Fibroblast of skin of right biceps (primary cell): ENCODE data around the gene NISCH.
"Not testable (repeated sequence)": the region's sequence is repeated elsewhere in the genome, so short reads cannot be mapped to it uniquely, and the experiment has no call there.

Experiments used
- DNase-seq: peaks from one replicate; pipeline ENCODE4 v3.0.0-alpha.2; 2013

NISCH gene

DNA sequence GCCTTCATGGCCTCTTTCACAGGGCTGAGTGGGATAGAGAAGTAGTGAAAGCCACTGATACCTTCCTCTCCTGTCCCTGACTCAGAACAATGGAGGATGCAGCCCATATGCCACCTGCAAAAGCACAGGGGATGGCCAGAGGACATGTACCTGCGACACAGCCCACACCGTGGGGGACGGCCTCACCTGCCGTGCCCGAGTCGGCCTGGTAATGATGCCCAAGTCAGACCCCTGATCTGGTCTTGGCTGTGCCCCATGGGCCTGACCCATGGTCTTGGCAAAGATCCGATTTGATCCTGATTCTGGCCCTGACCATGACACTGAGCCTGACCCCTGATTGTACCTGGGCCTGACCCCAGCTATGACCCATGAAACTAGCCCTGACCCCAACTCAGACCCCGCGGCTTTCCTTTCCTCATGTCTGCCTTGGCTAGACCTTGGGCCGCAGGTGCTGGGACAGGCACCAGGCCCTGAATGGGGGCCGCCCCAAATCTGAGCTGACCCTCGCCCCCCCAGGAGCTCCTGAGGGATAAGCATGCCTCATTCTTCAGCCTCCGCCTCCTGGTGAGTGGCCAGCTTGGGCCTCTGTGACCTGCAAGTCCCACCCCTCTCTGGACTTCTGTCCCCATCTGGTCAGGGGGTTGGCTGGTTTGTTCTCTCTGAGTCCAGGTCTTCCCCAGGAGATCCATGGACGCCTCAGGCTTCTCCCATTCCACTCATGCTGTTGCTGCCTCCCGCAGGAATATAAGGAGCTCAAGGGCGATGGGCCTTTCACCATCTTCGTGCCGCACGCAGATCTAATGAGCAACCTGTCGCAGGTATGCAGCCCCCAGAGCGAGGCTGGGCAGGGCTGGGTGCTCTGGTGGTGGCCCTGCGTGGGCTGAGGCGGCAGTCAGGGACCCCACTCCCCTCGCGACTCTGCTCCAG is 62.7 kb downstream of the NISCH start:
- DNase-seq = no peak

DNA sequence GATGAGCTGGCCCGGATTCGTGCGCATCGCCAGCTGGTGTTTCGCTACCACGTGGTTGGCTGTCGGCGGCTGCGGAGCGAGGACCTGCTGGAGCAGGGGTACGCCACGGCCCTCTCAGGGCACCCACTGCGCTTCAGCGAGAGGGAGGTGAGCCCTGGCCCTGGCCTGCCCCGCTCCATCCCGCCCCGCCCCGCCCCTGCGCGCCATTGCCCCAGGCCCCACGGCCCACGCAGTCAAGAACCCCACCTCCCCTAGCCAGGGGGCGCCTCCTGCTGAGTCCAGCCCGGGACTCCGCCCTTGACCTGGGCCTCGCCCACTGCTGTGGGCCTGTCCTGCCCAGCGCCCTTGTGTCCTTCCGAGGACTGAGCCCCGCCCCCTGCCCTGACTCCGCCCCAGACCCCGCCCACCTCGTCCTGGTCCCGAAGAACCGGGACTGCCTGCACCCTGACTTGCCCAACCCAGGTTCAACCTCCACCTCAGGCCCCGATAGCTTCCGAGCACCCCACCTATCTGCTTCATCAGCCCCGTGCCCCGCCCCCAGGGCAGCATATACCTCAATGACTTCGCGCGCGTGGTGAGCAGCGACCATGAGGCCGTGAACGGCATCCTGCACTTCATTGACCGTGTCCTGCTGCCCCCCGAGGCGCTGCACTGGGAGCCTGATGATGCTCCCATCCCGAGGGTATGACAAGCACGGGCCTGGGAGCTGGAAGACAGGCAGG is 63.5 kb downstream of the NISCH start:
- no peak for DNase-seq

DNA sequence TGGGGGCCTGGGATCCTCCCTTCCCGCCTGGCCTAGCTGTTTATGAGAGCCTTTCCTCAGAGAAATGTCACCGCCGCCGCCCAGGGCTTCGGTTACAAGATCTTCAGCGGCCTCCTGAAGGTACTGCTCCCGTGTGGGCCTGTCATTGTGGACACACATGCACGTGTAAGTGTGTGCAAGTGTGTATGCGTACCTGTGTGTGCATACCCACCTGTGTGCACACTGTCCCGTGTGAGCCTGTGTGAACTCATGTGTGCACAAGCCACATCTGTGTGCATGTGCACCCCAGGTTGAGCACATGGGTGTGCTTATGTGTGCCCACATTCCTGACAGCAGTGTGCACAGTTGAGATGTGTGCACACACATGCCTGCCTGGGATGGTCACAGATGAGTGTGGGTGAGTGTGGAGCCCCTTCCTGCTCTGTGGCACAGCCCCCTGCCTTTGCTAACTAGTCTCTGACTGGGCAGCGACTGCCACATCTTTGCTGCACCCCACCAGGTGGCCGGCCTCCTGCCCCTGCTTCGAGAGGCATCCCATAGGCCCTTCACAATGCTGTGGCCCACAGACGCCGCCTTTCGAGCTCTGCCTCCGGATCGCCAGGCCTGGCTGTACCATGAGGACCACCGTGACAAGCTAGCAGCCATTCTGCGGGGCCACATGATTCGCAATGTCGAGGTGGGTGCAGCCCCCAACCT is 64.2 kb downstream of the NISCH start:
- DNase-seq = no peak

DNA sequence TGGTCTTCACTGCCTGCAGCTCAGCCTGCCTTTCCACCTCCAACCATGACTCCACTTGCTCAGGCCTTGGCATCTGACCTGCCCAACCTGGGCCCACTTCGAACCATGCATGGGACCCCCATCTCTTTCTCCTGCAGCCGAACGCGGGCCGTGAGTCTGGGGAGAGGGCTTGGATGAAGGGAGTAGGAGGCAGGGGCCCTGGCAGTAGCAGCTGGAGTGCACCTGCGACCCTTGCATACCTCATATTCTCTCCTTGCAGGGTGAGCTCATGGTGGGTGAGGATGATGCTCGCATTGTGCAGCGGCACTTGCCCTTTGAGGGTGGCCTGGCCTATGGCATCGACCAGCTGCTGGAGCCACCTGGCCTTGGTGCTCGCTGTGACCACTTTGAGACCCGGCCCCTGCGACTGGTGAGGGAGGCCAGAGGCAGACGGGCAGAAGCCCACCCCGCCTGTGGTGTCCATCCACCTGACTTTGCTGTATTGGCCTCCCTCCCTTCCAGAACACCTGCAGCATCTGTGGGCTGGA is 64.8 kb downstream of the NISCH start:
- no peak for DNase-seq

DNA sequence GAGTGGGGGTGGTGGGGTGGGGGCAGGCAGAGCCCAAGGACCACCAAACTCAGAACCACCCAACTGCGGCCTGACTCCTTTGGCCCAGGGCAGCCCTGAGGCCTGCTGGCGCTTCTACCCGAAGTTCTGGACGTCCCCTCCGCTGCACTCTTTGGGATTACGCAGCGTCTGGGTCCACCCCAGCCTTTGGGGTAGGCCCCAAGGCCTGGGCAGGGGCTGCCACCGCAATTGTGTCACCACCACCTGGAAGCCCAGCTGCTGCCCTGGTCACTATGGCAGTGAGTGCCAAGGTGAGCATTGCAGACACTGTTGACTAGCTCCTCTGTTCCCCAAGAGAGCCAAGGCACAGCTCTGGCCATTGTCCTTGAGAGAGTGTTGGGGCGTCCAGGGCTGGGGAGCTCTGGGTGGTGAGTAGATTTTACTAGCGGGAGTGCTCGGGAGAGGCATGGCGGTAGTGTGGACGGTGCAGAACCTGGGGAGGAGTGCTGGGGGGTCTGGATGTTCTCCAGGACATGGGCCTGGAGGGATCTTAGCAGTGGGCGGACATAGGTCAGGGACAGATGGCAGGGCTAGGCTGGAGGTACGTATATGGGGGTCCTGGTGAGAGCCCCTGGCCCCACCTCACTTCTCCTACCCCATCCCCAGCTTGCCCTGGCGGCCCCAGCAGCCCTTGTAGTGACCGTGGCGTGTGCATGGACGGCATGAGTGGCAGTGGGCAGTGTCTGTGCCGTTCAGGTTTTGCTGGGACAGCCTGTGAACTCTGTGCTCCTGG is 65.5 kb downstream of the NISCH start:
- no peak for DNase-seq

DNA sequence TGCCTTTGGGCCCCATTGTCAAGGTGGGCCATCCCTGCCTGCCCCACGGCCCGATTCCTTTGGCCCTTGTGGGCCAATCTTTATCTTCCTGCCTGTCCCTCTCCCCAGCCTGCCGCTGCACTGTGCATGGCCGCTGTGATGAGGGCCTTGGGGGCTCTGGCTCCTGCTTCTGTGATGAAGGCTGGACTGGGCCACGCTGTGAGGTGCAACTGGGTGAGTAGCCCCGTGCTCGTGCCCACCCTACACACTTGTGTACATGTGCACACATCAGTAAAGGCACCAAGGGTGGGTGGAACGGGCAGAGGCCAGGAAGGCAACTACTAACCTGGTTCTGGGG is 66.1 kb downstream of the NISCH start:
- DNase-seq = no peak

DNA sequence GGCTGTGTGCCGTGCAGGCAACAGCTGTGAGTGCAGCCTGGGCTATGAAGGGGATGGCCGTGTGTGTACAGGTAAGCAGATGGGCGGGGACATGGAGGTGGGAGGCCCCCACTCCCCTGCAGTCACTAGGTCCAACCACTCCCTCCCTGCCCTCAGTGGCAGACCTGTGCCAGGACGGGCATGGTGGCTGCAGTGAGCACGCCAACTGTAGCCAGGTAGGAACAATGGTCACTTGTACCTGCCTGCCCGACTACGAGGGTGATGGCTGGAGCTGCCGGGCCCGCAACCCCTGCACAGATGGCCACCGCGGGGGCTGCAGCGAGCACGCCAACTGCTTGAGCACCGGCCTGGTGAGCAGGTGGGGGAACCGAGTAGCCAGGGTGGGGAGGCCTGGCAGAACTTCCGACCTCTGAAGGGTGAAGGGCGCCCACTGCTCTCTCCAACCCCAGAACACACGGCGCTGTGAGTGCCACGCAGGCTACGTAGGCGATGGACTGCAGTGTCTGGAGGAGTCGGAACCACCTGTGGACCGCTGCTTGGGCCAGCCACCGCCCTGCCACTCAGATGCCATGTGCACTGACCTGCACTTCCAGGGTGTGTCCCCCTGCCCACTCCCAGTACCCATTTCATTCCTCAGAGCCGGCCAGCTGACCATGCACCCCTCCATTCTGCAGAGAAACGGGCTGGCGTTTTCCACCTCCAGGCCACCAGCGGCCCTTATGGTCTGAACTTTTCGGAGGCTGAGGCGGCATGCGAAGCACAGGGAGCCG is 66.7 kb downstream of the NISCH start:
- no peak for DNase-seq

DNA sequence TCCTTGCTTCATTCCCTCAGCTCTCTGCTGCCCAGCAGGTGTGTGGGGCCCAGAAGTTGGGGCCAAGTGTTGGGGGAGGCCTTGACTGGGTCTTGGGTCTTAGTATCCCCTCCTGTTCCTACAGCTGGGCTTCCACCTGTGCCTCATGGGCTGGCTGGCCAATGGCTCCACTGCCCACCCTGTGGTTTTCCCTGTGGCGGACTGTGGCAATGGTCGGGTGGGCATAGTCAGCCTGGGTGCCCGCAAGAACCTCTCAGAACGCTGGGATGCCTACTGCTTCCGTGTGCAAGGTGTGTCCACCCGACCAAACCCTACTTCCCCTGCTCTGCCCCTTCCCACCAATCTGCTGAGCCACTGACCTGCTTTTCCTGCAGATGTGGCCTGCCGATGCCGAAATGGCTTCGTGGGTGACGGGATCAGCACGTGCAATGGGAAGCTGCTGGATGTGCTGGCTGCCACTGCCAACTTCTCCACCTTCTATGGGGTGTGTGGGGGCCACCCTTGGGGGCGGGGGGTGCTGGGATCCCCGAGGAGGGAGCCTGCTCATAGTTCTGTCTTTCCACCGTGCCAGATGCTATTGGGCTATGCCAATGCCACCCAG is 67.3 kb downstream of the NISCH start:
- DNase-seq = no peak

DNA sequence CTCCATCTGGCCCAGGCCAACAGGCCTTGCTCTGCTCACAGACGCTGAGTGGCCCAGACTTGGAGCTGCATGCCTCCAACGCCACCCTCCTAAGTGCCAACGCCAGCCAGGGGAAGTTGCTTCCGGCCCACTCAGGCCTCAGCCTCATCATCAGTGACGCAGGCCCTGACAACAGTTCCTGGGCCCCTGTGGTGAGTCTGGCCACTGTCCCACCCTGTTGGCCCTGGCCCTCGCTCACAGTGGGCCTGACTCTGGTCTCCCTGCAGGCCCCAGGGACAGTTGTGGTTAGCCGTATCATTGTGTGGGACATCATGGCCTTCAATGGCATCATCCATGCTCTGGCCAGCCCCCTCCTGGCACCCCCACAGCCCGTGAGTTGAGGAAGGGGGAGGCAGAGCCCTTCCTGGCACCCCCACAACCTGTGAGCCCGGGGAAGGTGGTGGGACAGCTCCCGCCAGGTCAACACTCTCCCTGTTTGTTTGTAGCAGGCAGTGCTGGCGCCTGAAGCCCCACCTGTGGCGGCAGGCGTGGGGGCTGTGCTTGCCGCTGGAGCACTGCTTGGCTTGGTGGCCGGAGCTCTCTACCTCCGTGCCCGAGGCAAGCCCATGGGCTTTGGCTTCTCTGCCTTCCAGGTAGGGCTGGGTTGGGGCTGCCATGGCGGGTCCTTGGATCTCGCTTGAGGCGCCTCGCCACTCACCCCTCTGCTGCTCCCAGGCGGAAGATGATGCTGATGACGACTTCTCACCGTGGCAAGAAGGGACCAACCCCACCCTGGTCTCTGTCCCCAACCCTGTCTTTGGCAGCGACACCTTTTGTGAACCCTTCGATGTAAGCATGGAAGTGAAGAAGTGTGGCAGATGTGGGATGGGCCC is 68.2 kb downstream of the NISCH start:
- DNase-seq = no peak

DNA sequence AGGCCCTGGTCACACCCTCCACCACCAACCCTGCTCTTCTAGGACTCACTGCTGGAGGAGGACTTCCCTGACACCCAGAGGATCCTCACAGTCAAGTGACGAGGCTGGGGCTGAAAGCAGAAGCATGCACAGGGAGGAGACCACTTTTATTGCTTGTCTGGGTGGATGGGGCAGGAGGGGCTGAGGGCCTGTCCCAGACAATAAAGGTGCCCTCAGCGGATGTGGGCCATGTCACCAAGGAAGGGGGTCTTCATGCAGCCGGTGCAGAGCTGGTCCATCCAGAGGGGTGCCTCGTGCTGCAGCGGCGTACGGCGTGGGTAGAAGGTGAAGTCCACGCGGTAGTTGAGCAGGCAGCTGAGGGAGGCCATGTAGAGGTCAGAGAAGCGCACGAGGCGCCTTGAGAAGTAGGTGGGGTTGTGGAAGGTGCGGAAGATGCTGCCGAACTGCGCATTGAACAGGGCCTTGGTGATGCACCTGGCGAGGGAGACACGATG is 68.9 kb downstream of the NISCH start:
- no peak for DNase-seq

DNA sequence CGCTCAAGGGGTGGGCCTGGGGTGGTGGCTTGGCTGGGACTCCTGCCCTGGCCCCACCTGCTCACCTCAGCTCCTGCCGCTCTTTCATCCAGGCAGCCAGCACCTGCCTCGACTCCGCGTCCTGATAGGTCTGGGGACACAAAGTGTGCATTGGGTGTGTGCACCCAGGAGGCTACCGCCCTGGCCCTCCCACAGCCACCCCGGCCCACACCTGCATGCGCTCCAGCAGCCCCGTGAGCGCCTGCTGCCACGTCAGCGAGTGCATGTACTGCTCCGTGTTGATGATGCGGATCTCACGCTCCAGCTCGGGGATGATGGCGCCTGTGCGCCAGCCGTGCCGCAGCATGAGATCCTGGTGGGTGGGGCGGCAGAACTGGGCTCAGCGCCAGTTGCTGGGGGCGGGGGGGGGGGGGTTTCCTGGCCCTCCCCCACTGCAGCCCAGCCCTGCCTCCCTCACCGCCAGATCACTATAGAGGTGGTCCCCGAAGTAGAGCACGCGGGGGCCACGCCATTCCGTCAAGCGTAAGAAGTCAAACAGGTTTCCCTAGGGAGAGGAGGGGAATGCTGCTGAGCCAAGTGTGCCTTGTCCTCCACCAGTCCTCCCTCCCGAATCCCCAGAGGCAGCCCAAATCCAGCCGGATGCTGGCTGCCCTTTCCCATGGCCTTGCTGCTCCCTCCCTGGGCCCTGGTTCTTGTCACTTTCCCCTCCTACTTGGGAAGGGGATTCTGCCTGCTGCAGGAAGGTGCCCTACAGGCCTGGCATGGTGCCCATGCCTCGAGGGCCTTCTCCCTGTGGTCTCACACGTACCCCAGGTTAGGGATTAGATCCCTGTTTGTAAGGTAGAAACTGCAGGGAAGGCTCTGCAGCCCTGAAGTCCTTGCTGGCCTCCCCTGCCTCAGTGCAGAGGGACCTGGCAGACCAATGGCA is 69.6 kb downstream of the NISCH start:
- DNase-seq = no peak

DNA sequence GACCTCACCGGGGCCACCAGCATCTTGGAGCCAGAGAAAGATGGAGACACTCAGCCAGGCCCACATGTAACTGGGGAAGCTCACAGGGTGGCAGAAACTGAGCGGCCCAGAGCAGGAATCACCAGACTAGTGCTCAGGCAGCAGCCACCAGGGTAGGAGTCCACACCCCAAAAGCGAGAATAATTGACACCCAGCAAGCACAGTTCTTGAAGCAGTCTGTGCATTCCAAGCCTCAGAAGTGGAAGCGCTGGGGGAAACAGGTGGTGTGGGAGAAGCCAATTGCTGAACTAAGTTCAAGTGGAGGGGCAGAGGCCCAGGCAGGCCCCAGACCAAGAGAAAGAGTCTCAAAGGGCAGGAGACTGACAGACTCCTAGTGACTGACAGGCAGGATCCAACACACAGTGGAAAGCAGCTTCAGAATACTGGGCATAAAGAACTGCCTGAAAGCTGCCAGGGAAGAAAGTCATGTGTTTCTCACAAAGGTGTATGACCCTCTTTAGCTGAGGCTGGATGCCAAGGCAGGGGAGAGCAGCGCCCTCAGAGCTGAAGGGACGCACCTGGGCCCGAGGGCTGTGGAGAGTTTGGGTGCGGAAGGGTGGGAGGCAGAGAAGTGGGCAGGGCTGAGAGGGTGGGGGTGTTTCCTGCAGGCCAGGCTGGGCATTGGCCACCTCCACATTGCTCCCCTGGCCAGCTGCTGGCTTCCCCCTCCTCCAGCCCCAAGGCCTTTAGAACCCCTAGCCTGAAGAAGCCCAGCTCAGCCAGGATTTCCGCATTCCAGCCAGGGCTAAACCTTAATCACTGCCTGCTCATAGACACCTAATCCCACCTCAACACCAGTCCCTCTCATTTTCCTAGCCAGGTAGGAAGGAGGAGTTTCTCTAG is 70.5 kb downstream of the NISCH start:
- no peak for DNase-seq

DNA sequence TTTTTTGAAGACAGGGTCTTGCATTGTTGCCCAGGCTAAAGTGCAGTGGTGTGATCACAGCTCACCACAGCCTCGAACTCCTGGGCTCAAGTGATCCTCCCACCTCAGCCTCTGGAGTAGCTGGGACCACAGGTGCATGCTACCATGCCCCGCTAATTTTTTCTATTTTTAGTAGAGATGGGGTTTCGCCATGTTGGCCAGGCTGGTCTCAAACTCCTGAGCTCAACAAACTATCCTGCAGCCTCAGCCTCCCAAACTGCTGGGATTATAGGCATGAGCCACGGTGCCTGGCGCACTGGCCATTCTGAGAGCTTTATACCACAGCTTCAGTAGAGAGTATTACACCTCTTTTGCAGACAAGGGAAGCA is 71.3 kb downstream of the NISCH start:
- DNase-seq = not testable (repeated sequence)

DNA sequence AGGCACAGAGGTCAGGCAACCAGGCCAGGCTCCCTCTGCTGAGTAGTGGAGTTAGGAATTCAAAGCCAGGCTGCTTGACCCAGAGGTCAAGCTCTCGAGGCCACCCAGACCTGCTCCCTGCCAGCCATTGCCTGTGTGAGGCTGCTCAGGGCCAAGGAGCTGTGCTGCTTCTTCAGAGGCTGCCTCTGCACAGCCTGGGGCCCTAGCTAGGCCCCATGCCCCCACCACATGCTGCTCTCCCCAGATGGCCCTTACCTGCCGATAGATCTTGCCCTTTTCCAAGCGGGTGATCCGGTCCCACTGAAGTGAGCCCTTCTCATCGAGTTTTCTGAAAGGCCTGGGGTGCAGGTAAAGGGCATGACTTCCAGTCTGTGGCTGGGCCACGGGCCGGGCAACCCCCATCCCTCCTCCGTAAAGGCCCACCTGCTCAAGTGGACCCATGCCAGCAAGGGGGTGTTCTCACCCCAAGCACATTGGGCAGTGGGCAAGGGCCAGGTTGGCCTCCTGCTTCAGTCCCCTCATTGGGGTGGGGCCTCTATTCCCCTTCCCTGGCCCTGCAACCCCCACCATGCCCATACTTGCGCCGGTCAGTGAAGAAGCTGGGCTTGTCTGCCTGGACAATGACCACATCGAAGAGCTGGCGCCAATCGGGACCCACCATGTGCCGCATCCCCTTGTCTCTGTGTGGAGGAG is 71.8 kb downstream of the NISCH start:
- DNase-seq = no peak

DNA sequence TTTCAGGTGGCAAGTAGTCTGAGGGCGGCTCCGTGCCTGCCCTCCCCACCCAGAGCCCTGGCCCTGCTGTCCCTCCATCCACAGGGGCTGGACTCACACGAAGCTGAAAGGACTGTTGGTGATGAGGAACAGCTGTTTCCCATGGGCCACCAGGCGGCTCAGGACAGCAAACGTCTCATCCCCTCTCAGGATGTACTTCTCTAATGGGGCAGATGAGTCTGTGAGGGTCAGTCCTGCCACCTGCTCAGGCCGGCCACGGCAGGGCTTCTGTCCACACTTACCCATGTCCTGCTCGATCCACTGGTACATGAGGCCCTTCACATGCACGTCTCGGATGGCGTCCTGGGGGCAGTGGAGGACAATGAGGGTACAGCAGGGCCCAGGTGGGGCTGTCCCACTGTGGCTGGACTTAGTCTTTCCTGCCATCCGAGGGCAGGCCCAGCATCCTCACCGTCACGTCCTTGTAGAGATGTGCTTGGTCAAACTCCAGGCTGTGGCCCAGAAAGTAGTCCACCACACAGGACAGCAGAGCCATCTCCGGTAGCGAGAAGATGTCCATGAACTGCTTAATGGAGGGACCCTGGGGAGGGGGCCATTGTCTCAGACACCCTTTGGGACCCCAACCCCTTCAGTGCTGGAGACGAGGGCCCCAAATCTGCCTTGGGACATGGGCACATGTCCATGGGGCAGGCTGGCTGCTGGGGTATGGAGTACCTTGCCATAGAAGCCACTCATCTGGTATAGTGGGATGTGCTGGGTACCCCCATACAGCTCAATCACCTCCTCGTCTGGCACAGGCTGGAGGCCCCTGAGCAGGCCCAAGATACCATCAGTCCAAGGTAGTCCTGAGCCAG is 72.6 kb downstream of the NISCH start:
- DNase-seq = no peak

DNA sequence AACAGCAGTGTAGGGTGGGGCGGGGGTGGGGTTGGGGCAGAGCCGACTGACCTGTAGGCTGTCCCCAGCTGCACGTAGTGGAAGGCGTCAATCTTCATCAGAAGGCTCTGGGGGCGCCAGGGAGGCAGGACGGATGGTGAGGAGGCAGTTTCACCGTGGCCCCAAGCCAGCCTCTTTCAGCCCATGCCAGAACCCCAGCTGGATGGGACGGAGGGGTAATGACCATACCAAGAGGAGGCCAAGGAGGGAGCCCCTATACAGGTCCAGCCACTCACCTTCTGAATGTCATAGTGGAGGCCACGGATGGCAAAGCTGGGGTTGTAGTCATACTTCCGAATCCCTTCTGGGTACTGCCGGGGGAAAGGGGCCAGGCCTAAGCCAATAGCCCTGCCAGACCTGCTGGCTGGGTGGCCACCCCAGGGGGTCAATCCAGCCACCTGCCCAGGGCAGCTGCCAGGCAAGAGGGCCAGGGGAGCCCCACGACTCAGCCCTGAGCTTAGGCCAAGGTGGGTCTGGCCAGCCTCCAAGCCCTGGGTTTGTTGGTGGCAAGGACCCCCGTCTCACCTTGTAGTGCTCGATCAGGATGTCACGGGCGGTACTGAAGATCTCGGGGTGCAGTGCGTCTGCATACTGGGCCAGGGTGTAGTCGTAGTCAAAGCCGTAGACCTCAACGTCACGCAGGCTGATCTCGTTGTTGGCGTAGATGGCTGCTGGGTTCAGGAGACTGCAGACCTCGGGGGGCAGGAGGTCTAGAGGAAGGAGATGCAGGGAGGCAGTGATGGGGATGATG is 73.4 kb downstream of the NISCH start:
- DNase-seq = no peak
